ENCODE measurements around the gene EXOC6B. TPM values are rescaled to one million over a fixed set of nuclear protein-coding genes. Genes with fewer than 3 reads are reported as not detected.

The EXOC6B gene
- total and polyA plus RNA-seq, 2 of the 8 experiments (the other 6 are each of a cell fraction or from before 2014, with no cell fraction given) = 13.5 to 33.0 TPM

DNA sequence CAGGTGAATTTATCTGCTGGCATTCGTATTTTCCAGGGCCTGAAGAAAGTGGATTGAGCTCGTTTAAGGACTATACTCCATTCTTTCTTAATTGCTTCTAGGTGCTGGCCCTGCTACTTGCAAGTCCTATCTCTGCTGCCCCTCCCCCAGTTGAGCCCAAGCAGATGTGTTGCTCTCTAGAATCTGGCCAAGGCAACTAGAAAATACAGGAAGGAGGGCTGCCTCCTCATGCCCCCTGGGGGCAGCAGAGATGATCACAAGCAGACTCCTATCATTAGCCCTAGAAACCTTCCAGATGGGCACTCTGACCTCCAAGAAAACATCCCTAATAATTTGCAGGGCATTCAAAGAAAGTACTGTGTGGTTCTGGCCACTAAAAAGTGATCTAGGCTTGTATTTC is 605.7 kb downstream of the EXOC6B start (continued):
- TF ChIP-seq SP4 (IDR thresholded peaks at IDR 0.05; ENCODE audit: low read length) (no peak), SUZ12 (IDR thresholded peaks at IDR 0.05; ENCODE audit: low read length) (no peak), TAF1 (IDR thresholded peaks at IDR 0.05; ENCODE audit: low read depth, low read length) (no peak), CTCF (IDR thresholded peaks at IDR 0.05; ENCODE audit: control extremely low read depth in 1 of 3, insufficient read depth in 1 of 3, low read depth in 1 of 3, low read length in 3 of 3) (peak; percentile 42 to 74 (median 59)), RXRA (IDR thresholded peaks at IDR 0.05; ENCODE audit: insufficient read depth, low read depth, low read length) (no peak), EP300 (IDR thresholded peaks at IDR 0.05; ENCODE audit: borderline replicate concordance in 1 of 2, low read depth in 2 of 2, low read length in 2 of 2) (peak in 1 of 2 experiments; percentile 50; a peak in 1 of 3 replicates), SP1 (IDR thresholded peaks at IDR 0.05; ENCODE audit: low read depth, low read length) (0 out of 2 replicates have a peak, but pooled peaks have one; percentile 37), ASH2L (IDR thresholded peaks at IDR 0.05; ENCODE audit: low read length) (no peak), SAP30 (IDR thresholded peaks at IDR 0.05; ENCODE audit: insufficient read depth, insufficient replicate concordance, low read length) (no peak), RAD21 (IDR thresholded peaks at IDR 0.05 in 1 of 2, conservative IDR thresholded peaks at IDR 0.05 in 1 of 2; ENCODE audit: low read depth in 2 of 2, low read length in 2 of 2) (peak; percentile 54 to 68), HDAC6 (IDR thresholded peaks at IDR 0.05; ENCODE audit: low read depth, low read length) (no peak), SIRT6 (IDR thresholded peaks at IDR 0.05; ENCODE audit: low read length) (no peak), CEBPB (IDR thresholded peaks at IDR 0.05; ENCODE audit: low read depth, low read length) (no peak)
